SK-N-MC (cell line): ENCODE results near the gene FAIM.
"Not testable (repeated sequence)": the region's sequence is repeated elsewhere in the genome, so short reads cannot be mapped to it uniquely, and the experiment has no call there.

Experiments used
- EZH2 ChIP-seq: fragments of 200-600 bp; sonication (generic); IDR thresholded peaks from one replicate; pipeline ENCODE4 v1.6.1; 2017; ENCODE audit warnings: antibody characterized with exemption
- FOXP2 ChIP-seq: optimal IDR thresholded peaks from 2 replicates; pipeline ENCODE3; 2011; ENCODE audit warnings: mild to moderate bottlenecking, moderate library complexity; ENCODE audit not compliant: insufficient read depth; ENCODE audit errors: extremely low read length, control extremely low read depth

DNA sequence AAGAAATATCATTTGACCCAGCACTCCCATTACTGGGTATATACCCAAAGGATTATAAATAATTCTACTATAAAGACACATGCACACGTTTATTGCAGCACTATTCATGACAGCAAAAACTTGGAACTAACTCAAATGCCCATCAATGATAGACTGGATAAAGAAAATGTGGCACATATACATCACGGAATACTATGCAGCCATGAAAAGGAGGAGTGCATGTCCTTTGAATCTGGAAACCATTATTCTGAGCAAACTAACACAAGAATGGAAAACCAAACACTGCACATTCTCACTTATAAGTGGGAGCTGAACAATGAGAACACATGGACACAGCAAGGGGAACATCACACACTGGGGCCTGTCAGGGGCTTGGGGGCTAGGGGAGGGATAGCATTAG lies 42.3 kb upstream of the FAIM start:
- TF ChIP-seq EZH2, FOXP2: not testable (repeated sequence)
